Superior temporal gyrus (tissue), 1 donor: ENCODE data around the gene SLC12A2.

ENCODE experiments used
- DNase-seq: peaks from one replicate; pipeline ENCODE4 v3.0.0-alpha.2; 2016; ENCODE audit errors: extremely low spot score

Gene SLC12A2

GRCh38 chr5:128169401-128170017, 85.9 kb downstream of the SLC12A2 start:
- DNase-seq, result no peak

GRCh38 chr5:128172102-128172501, 88.5 kb downstream of the SLC12A2 start:
- DNase-seq, result no peak

- no peak for DNase-seq
These were observed 91.4 kb downstream of the SLC12A2 start for GRCh38 chr5:128174951-128175350.

GRCh38 chr5:128192368-128192767, 108.8 kb downstream of the SLC12A2 start:
- no peak for DNase-seq

GRCh38 chr5:128193665-128194390, 110.3 kb downstream of the SLC12A2 start:
- DNase-seq, result no peak

GRCh38 chr5:128195316-128195715, 111.8 kb downstream of the SLC12A2 start:
- no peak for DNase-seq

GRCh38 chr5:128196080-128196479, 112.5 kb downstream of the SLC12A2 start:
- no peak for DNase-seq

GRCh38 chr5:128196791-128197190, 113.2 kb downstream of the SLC12A2 start:
- DNase-seq, result no peak

- DNase-seq, result no peak
These were observed 114.4 kb downstream of the SLC12A2 start for GRCh38 chr5:128197896-128198522.

- DNase-seq, result no peak
These were observed 115.5 kb downstream of the SLC12A2 start for GRCh38 chr5:128199104-128199503.

- no peak for DNase-seq
These were observed 116.0 kb downstream of the SLC12A2 start for GRCh38 chr5:128199611-128200010.

GRCh38 chr5:128201065-128201926, 117.7 kb downstream of the SLC12A2 start:
- DNase-seq, result peak; percentile 87

GRCh38 chr5:128202320-128202719, 118.8 kb downstream of the SLC12A2 start:
- no peak for DNase-seq

GRCh38 chr5:128208436-128208835, 124.9 kb downstream of the SLC12A2 start:
- DNase-seq, result no peak

GRCh38 chr5:128212191-128212806, 128.7 kb downstream of the SLC12A2 start:
- DNase-seq, result no peak

GRCh38 chr5:128213340-128213739, 129.8 kb downstream of the SLC12A2 start:
- DNase-seq, result peak; percentile 87

- DNase-seq, result no peak
These were observed 130.3 kb downstream of the SLC12A2 start for GRCh38 chr5:128213833-128214232.

GRCh38 chr5:128216285-128216684, 132.7 kb downstream of the SLC12A2 start:
- DNase-seq, result no peak

GRCh38 chr5:128216860-128217531, 133.4 kb downstream of the SLC12A2 start:
- no peak for DNase-seq

GRCh38 chr5:128220841-128221240, 137.3 kb downstream of the SLC12A2 start:
- no peak for DNase-seq

GRCh38 chr5:128224336-128224735, 140.8 kb downstream of the SLC12A2 start:
- DNase-seq, result no peak
